B cell (primary cell): ENCODE data around the gene SRP14. TPM values are rescaled to one million over a fixed set of nuclear protein-coding genes. Genes with fewer than 3 reads are reported as not detected.

Experiments
- ATAC-seq: fragments of 200-7000 bp; cut with Tn5 transposase; one replicate; pipeline ENCODE4 v1.10.0; 2021; ENCODE audit warnings: low read depth, mild to moderate bottlenecking, moderate number of reproducible peaks, moderate library complexity
- CTCF ChIA-PET: fragments of 350-600 bp; sonication (Branson Sonifier 250); formaldehyde crosslinking; loops from one replicate; lab custom pipeline; 2021; ENCODE audit warnings: antibody characterized with exemption, inconsistent platforms; lab: Charles Lee
- POLR2A ChIA-PET: fragments of 350-600 bp; sonication (Branson Sonifier 250); formaldehyde crosslinking; loops from one replicate; lab custom pipeline; 2021; ENCODE audit warnings: antibody characterized with exemption; lab: Charles Lee
- DNase-seq: peaks from one replicate; pipeline ENCODE4 v3.0.0; 2013
- H2AFZ ChIP-seq: 2 replicates; pipeline ENCODE4 v1.6.1; 2012; ENCODE audit warnings: mild to moderate bottlenecking, low read depth, low read length; ENCODE audit not compliant: insufficient read depth, poor library complexity, severe bottlenecking
- H3K27ac ChIP-seq, 2 donors: 1 replicate in 1 of 2; 2 replicates in 1 of 2; pipeline ENCODE4 v1.5.1; 2012 to 2013; ENCODE audit warnings: low read length in 2 of 2, mild to moderate bottlenecking in 2 of 2, moderate library complexity in 1 of 2
- H3K27me3 ChIP-seq, 4 experiments: fragments of 200-600 bp in 1 of 4; sonication (generic) in 1 of 4; replicated peaks in 1 of 4; 1 replicate in 2 of 4; 2 replicates in 2 of 4; pipeline versions ENCODE4 v1.6.1 to v1.7.0; 2013 to 2016; ENCODE audit warnings: low read length in 3 of 4, mild to moderate bottlenecking in 2 of 4, mixed read lengths in 1 of 4, moderate library complexity in 1 of 4; ENCODE audit not compliant: insufficient read depth in 4 of 4, control insufficient read depth in 3 of 4; ENCODE audit errors: control extremely low read depth in 1 of 4
- H3K36me3 ChIP-seq, 2 experiments: replicated peaks in 1 of 2; 1 replicate in 1 of 2; 2 replicates in 1 of 2; pipeline versions ENCODE4 v1.6.1 to v1.7.1; 2013; ENCODE audit warnings: low read length in 1 of 2; ENCODE audit not compliant: insufficient read depth in 2 of 2, control insufficient read depth in 1 of 2; ENCODE audit errors: control extremely low read depth in 1 of 2, extremely low read depth in 1 of 2
- H3K4me1 ChIP-seq, 2 donors: fragments of 200-600 bp in 1 of 2; sonication (generic) in 1 of 2; 1 replicate in 1 of 2; 2 replicates in 1 of 2; pipeline versions ENCODE4 v1.5.1 to v1.6.1; 2013 to 2017; ENCODE audit warnings: low read length in 2 of 2; ENCODE audit not compliant: control insufficient read depth in 2 of 2, insufficient read depth in 2 of 2
- H3K4me2 ChIP-seq: replicated peaks from 2 replicates; pipeline ENCODE3; 2012; ENCODE audit warnings: mild to moderate bottlenecking, low read depth, low read length; ENCODE audit not compliant: poor library complexity, severe bottlenecking
- H3K4me3 ChIP-seq, 5 experiments: fragments of 200-600 bp in 1 of 5; sonication (generic) in 1 of 5; 1 replicate in 3 of 5; 2 replicates in 2 of 5; pipeline versions ENCODE4 v1.5.1 to v1.7.0; 2011 to 2016; ENCODE audit warnings: low read length in 4 of 5, mild to moderate bottlenecking in 4 of 5, low read depth in 2 of 5, control low read depth in 1 of 5, moderate library complexity in 1 of 5; ENCODE audit not compliant: insufficient read depth in 1 of 5; ENCODE audit errors: control extremely low read depth in 1 of 5, extremely low read depth in 1 of 5
- H3K79me2 ChIP-seq: fragments of 200-600 bp; sonication (generic); one replicate; pipeline ENCODE4 v1.6.0; 2016; ENCODE audit warnings: low read length; ENCODE audit not compliant: control insufficient read depth, insufficient read depth
- H3K9ac ChIP-seq: fragments of 200-600 bp; sonication (generic); 2 replicates; pipeline ENCODE4 v1.6.1; 2017; ENCODE audit warnings: mild to moderate bottlenecking, low read length, moderate library complexity
- H3K9me3 ChIP-seq, 3 donors: one replicate each; pipeline versions ENCODE4 v1.6.1 to v1.7.1; 2013; ENCODE audit warnings: low read length in 2 of 3; ENCODE audit not compliant: control insufficient read depth in 2 of 3, insufficient read depth in 1 of 3; ENCODE audit errors: control extremely low read depth in 1 of 3
- H4K20me1 ChIP-seq: 2 replicates; pipeline ENCODE4 v1.6.0; 2012; ENCODE audit warnings: mild to moderate bottlenecking, low read length; ENCODE audit not compliant: insufficient read depth, control insufficient read depth, poor library complexity, severe bottlenecking
- H3K27ac Mint-ChIP-seq: one replicate; pipeline ENCODE4 v1.8.0; 2021; ENCODE audit warnings: mixed read lengths
- H3K27me3 Mint-ChIP-seq: one replicate; pipeline ENCODE4 v1.8.0; 2021; ENCODE audit warnings: mixed read lengths
- H3K4me1 Mint-ChIP-seq: one replicate; pipeline ENCODE4 v1.8.0; 2021; ENCODE audit warnings: mixed read lengths
- H3K4me3 Mint-ChIP-seq: one replicate; pipeline ENCODE4 v1.8.0; 2021; ENCODE audit warnings: mixed read lengths
- H3K9me3 Mint-ChIP-seq: one replicate; pipeline ENCODE4 v1.8.0; 2022; ENCODE audit warnings: mixed read lengths; ENCODE audit not compliant: insufficient read depth
- CTCF ChIP-seq: fragments of 200-600 bp; IDR thresholded peaks from one replicate; pipeline ENCODE4 v1.8.0; 2022; ENCODE audit warnings: antibody characterized with exemption, mild to moderate bottlenecking
- EZH2 ChIP-seq: IDR thresholded peaks from 2 replicates; pipeline ENCODE4 v1.6.1; 2012; ENCODE audit warnings: borderline replicate concordance, low read depth, mild to moderate bottlenecking, moderate library complexity, low read length; ENCODE audit not compliant: insufficient read depth, poor library complexity, severe bottlenecking
- WGBS: methylation state at CpG from one replicate; pipeline ENCODE4 v1.1.5; 2013; ENCODE audit warnings: missing lambda C conversion rate; ENCODE audit not compliant: insufficient coverage; 5-methylcytosine and 5-hydroxymethylcytosine counted together
- intact Hi-C: fragments of 100-400 bp; cut with micrococcal nuclease; formaldehyde crosslinking; loops from one replicate; pipeline ENCODE4 v1.10.0; 2022
- polyA plus RNA-seq: library from polyadenylated mRNA; depleted of rRNA; stranded (reverse); fragments of >200 nt; gene quantifications from 2 replicates; pipeline ENCODE4 v1.2.3, GENCODE V29; 2012
- total RNA-seq, 2 donors: library from RNA; stranded (reverse); fragments of 120-200 nt in 1 of 2; gene quantifications; 1 replicate in 1 of 2; 2 replicates in 1 of 2; pipeline versions ENCODE4 v1.2.3 to v1.2.4, GENCODE V29; 2013 to 2022

SRP14 gene
- total and polyA plus RNA-seq, 2 donors (not counting 1 experiment from before 2014, with no cell fraction given), result 120 to 131 TPM

GRCh38 chr15:40002295-40002694 is 36.7 kb downstream of the SRP14 start:
- Mint-ChIP-seq H3K27me3 (no peaks in the 10 kb centered on the region), H3K27ac (no peak overlapping the region), H3K9me3 (no peaks in the 10 kb centered on the region), H3K4me1 (peaks cover 7% of the 10 kb centered on the region), H3K4me3 (no peak overlapping the region)
- intact Hi-C loops, result no loop called here
- H3K36me3 ChIP-seq, result peaks cover 0 to 17% of the 10 kb centered on the region in 2 experiments
- H3K4me1 ChIP-seq, result no peaks in the 10 kb centered on the region
- H4K20me1 ChIP-seq, result no peaks in the 10 kb centered on the region
- DNase-seq (no peak), ATAC-seq (no peak)
- POLR2A ChIA-PET, result no interaction called here
- no peak overlapping the region for H2AFZ ChIP-seq
- H3K4me2 ChIP-seq, result no peak overlapping the region
- H3K9me3 ChIP-seq, result no peaks in the 10 kb centered on the region
- H3K27ac ChIP-seq, result no peak overlapping the region
- no peak for TF ChIP-seq EZH2
- no peak for TF ChIP-seq CTCF
- no peaks in the 10 kb centered on the region for H3K79me2 ChIP-seq
- 94% methylated on average over 2 of the region's 2 CpGs for WGBS
- no peaks in the 10 kb centered on the region for H3K27me3 ChIP-seq
- CTCF ChIA-PET, result interaction anchor here (0.8 to 1.2 kb wide), 3 partner anchors 26 to 342 kb away, joined by 3 read pairs; no protein-coding TSS in a partner anchor
- H3K4me3 ChIP-seq, result no peak overlapping the region
- no peak overlapping the region for H3K9ac ChIP-seq

GRCh38 chr15:39999538-40000200 is 39.3 kb downstream of the SRP14 start:
- TF ChIP-seq EZH2 (no peak), CTCF (no peak)
- Histone ChIP-seq H3K27ac (no peak overlapping the region), H3K36me3 (peaks cover 0 to 10% of the 10 kb centered on the region in 2 experiments), H3K4me3 (no peak overlapping the region), H3K79me2 (no peaks in the 10 kb centered on the region), H2AFZ (no peak overlapping the region), H3K4me2 (no peak overlapping the region), H3K9me3 (no peaks in the 10 kb centered on the region), H4K20me1 (no peaks in the 10 kb centered on the region), H3K4me1 (no peaks in the 10 kb centered on the region), H3K27me3 (no peaks in the 10 kb centered on the region), H3K9ac (no peak overlapping the region)
- no peaks in the 10 kb centered on the region for H3K27me3 Mint-ChIP-seq
- ATAC-seq (no peak), DNase-seq (no peak)
- CTCF ChIA-PET, result interaction anchor here (1.2 kb wide), 1 partner anchor 275 kb away, joined by 3 read pairs; no protein-coding TSS in a partner anchor
- POLR2A ChIA-PET, result no interaction called here
- peaks cover 7% of the 10 kb centered on the region for H3K4me1 Mint-ChIP-seq
- no peak overlapping the region for H3K27ac Mint-ChIP-seq
- no peak overlapping the region for H3K4me3 Mint-ChIP-seq
- intact Hi-C loops, result no loop called here
- H3K9me3 Mint-ChIP-seq, result no peaks in the 10 kb centered on the region
